Retinal pigment epithelial cell (primary cell): ENCODE data around the gene RAVER2.
"Not testable (repeated sequence)": the region's sequence is repeated elsewhere in the genome, so short reads cannot be mapped to it uniquely, and the experiment has no call there.

Experiments used
- DNase-seq: peaks from one replicate; pipeline ENCODE4 v3.0.0-alpha.2; 2010; ENCODE audit warnings: low read depth
- H3K4me3 ChIP-seq: 2 replicates; pipeline ENCODE4 v1.5.1; 2011; ENCODE audit warnings: mild to moderate bottlenecking, low read length, control low read depth, moderate library complexity
- CTCF ChIP-seq: conservative IDR thresholded peaks from 2 replicates; pipeline ENCODE4 v1.5.1; 2011; ENCODE audit warnings: low read depth, low read length, control low read depth, inconsistent platforms

The RAVER2 gene

GRCh38 chr1:64733581-64734286 is 11.1 kb upstream of the RAVER2 start:
- DNase-seq: no peak
- no peak for TF ChIP-seq CTCF
- H3K4me3 ChIP-seq: no peak overlapping the region

GRCh38 chr1:64734287-64734652 is 10.6 kb upstream of the RAVER2 start:
- no peak overlapping the region for H3K4me3 ChIP-seq
- TF ChIP-seq CTCF: no peak
- DNase-seq: no peak

- not testable (repeated sequence) for H3K4me3 ChIP-seq, DNase-seq
These were observed 4.2 kb upstream of the RAVER2 start for GRCh38 chr1:64740687-64741086.

GRCh38 chr1:64743954-64744491 is 852 bp upstream of the RAVER2 start:
- H3K4me3 ChIP-seq: peak overlapping the region; percentile 80
- TF ChIP-seq CTCF: no peak
- DNase-seq: no peak

GRCh38 chr1:64745181-64745985 is 508 bp downstream of the RAVER2 start:
- peak overlapping the region; percentile 80 for H3K4me3 ChIP-seq
- no peak for TF ChIP-seq CTCF
- DNase-seq: no peak

GRCh38 chr1:64745986-64746940 is 1.4 kb downstream of the RAVER2 start:
- DNase-seq: no peak
- peak overlapping the region; percentile 80 for H3K4me3 ChIP-seq
- TF ChIP-seq CTCF: no peak

- no peak overlapping the region for H3K4me3 ChIP-seq
- no peak for TF ChIP-seq CTCF
- DNase-seq: no peak
These were observed 3.3 kb downstream of the RAVER2 start for GRCh38 chr1:64748222-64748621.
